ENCODE results near the gene DPF3. TPM values are rescaled to one million over a fixed set of nuclear protein-coding genes. Genes with fewer than 3 reads are reported as not detected.

Gene DPF3
- total RNA-seq, 2 experiments from 2014 or later, result 14.9 to 15.4 TPM

DNA sequence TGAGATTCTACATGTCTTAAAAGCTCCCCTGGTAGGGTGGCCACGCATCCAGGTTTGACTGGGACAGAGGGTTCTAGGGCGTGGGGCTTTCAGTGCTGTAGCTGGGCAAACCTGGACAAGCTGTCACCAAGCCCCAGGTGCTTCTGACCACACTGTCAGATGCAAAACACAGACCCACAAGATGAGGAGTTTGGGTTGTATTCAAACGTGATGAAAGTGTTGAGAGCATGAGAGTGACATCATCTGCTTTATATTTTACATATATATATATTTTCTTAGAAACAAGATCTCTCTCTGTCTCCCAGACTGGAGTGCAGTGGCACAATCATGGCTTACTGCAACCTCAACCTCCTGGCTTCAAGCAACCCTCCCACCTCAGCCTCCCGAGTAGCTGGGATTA is 210.1 kb downstream of the DPF3 start:
- H3K9me3 Mint-ChIP-seq, result no peaks in the 10 kb centered on the region
- no peak for DNase-seq
- no peaks in the 10 kb centered on the region for H3K4me1 Mint-ChIP-seq
- no peak overlapping the region for H3K27ac Mint-ChIP-seq
- peaks cover 1% of the 10 kb centered on the region for H3K27me3 Mint-ChIP-seq
- CTCF ChIA-PET, result no interaction called here
- POLR2A ChIA-PET, result no interaction called here
- no peak overlapping the region for H3K4me3 Mint-ChIP-seq
- H3K36me3 Mint-ChIP-seq (ENCODE audit: low read depth), result peaks cover 33% of the 10 kb centered on the region

GRCh38 chr14:72682188-72682587 is 211.7 kb downstream of the DPF3 start:
- peaks cover 1% of the 10 kb centered on the region for H3K27me3 Mint-ChIP-seq
- ChIA-PET CTCF (no interaction called here), POLR2A (no interaction called here)
- peaks cover 34% of the 10 kb centered on the region for H3K36me3 Mint-ChIP-seq (ENCODE audit: low read depth)
- no peak for DNase-seq
- no peak overlapping the region for H3K27ac Mint-ChIP-seq
- no peaks in the 10 kb centered on the region for H3K9me3 Mint-ChIP-seq
- H3K4me1 Mint-ChIP-seq, result no peaks in the 10 kb centered on the region
- no peak overlapping the region for H3K4me3 Mint-ChIP-seq

- peaks cover 1% of the 10 kb centered on the region for H3K27me3 Mint-ChIP-seq
- H3K4me1 Mint-ChIP-seq, result no peaks in the 10 kb centered on the region
- DNase-seq, result no peak
- no peak overlapping the region for H3K4me3 Mint-ChIP-seq
- peaks cover 3% of the 10 kb centered on the region for H3K9me3 Mint-ChIP-seq
- H3K27ac Mint-ChIP-seq, result no peak overlapping the region
- ChIA-PET CTCF (no interaction called here), POLR2A (no interaction called here)
- H3K36me3 Mint-ChIP-seq (ENCODE audit: low read depth), result peaks cover 39% of the 10 kb centered on the region
These were observed 212.9 kb downstream of the DPF3 start for GRCh38 chr14:72680853-72681640.

- peaks cover 3% of the 10 kb centered on the region for H3K9me3 Mint-ChIP-seq
- H3K4me3 Mint-ChIP-seq, result no peak overlapping the region
- DNase-seq, result no peak
- ChIA-PET POLR2A (no interaction called here), CTCF (no interaction called here)
- H3K27me3 Mint-ChIP-seq, result no peaks in the 10 kb centered on the region
- peaks cover 40% of the 10 kb centered on the region for H3K36me3 Mint-ChIP-seq (ENCODE audit: low read depth)
- H3K27ac Mint-ChIP-seq, result no peak overlapping the region
- H3K4me1 Mint-ChIP-seq, result no peaks in the 10 kb centered on the region
These were observed 214.3 kb downstream of the DPF3 start for GRCh38 chr14:72679536-72680151.

GRCh38 chr14:72679141-72679535 is 214.8 kb downstream of the DPF3 start:
- Mint-ChIP-seq H3K27ac (no peak overlapping the region), H3K4me1 (no peaks in the 10 kb centered on the region), H3K9me3 (peaks cover 3% of the 10 kb centered on the region), H3K27me3 (no peaks in the 10 kb centered on the region), H3K36me3 (ENCODE audit: low read depth) (peaks cover 44% of the 10 kb centered on the region), H3K4me3 (no peak overlapping the region)
- ChIA-PET CTCF (no interaction called here), POLR2A (no interaction called here)
- DNase-seq, result no peak

DNA sequence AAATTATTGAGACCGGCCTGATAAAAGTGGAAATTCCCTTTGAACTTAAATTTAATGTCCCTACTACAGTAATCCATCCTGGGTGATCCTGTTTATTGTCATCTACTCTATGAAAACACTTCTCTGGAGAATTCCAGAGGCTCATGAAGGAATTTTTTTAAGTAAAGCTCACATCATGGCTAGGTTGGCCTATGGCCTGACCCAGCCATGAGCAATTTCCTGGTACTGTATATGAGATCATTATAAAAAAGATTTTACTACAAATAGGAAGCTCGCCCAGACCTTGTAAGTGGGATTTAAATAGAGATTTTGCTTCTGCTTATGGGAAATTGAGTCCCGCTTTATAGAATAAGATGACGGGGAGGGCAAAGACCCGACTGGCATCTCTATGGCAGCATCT is 215.5 kb downstream of the DPF3 start:
- peaks cover 3% of the 10 kb centered on the region for H3K9me3 Mint-ChIP-seq

GRCh38 chr14:72677664-72678063 is 216.2 kb downstream of the DPF3 start:
- CTCF ChIA-PET, result interaction anchor here (1.0 kb wide), 1 partner anchor 160 kb away, joined by 5 read pairs; no protein-coding TSS in a partner anchor
- Mint-ChIP-seq H3K4me3 (no peak overlapping the region), H3K36me3 (ENCODE audit: low read depth) (peaks cover 51% of the 10 kb centered on the region), H3K9me3 (peaks cover 3% of the 10 kb centered on the region), H3K27me3 (no peaks in the 10 kb centered on the region), H3K4me1 (no peaks in the 10 kb centered on the region), H3K27ac (no peak overlapping the region)
- no peak for DNase-seq
- POLR2A ChIA-PET, result no interaction called here

More for the DNA sequence above, 215.5 kb downstream of the DPF3 start:
- Mint-ChIP-seq H3K4me3 (no peak overlapping the region), H3K27me3 (no peaks in the 10 kb centered on the region), H3K36me3 (ENCODE audit: low read depth) (peaks cover 45% of the 10 kb centered on the region), H3K4me1 (no peaks in the 10 kb centered on the region), H3K27ac (no peak overlapping the region)
- DNase-seq, result no peak
- ChIA-PET POLR2A (no interaction called here), CTCF (no interaction called here)

DNA sequence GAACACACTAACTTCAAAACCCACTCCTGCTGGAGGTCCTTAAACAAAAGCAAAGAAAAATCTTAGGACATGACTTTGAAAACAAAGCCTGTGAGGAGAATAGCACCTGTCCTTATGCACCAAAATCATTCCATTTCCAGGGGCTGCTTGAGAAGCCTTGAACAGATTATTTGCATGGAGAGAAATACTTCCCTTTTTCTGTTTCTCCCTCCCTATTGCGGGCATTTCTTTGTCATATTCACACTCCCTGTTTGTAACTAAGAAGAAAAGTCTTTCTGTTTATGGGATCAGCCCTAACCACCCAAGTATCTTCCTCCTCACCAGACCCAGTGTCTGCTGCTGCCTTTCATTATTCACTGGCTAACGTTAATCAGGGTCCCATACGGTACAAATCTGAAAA is 218.8 kb downstream of the DPF3 start:
- CTCF ChIA-PET, result no interaction called here
- POLR2A ChIA-PET, result no interaction called here
- H3K9me3 Mint-ChIP-seq, result peaks cover 3% of the 10 kb centered on the region
- H3K27ac Mint-ChIP-seq, result no peak overlapping the region
- no peak for DNase-seq
- peaks cover 63% of the 10 kb centered on the region for H3K36me3 Mint-ChIP-seq (ENCODE audit: low read depth)
- H3K4me3 Mint-ChIP-seq, result no peak overlapping the region
- H3K27me3 Mint-ChIP-seq, result no peaks in the 10 kb centered on the region
- no peaks in the 10 kb centered on the region for H3K4me1 Mint-ChIP-seq

- Mint-ChIP-seq H3K27me3 (peaks cover 1% of the 10 kb centered on the region), H3K9me3 (peaks cover 3% of the 10 kb centered on the region), H3K4me1 (no peaks in the 10 kb centered on the region), H3K4me3 (no peak overlapping the region), H3K27ac (no peak overlapping the region), H3K36me3 (ENCODE audit: low read depth) (peaks cover 72% of the 10 kb centered on the region)
- DNase-seq, result no peak
- ChIA-PET CTCF (no interaction called here), POLR2A (no interaction called here)
These were observed 220.7 kb downstream of the DPF3 start for GRCh38 chr14:72673179-72673578.

- POLR2A ChIA-PET, result no interaction called here
- peaks cover 6% of the 10 kb centered on the region for H3K27me3 Mint-ChIP-seq
- no peaks in the 10 kb centered on the region for H3K9me3 Mint-ChIP-seq
- H3K4me3 Mint-ChIP-seq, result no peak overlapping the region
- DNase-seq, result no peak
- H3K4me1 Mint-ChIP-seq, result peaks cover 29% of the 10 kb centered on the region
- peaks cover 68% of the 10 kb centered on the region for H3K36me3 Mint-ChIP-seq (ENCODE audit: low read depth)
- CTCF ChIA-PET, result no interaction called here
- no peak overlapping the region for H3K27ac Mint-ChIP-seq
These were observed 227.3 kb downstream of the DPF3 start for GRCh38 chr14:72666610-72667009.

GRCh38 chr14:72665259-72665658 is 228.6 kb downstream of the DPF3 start:
- Mint-ChIP-seq H3K36me3 (ENCODE audit: low read depth) (peaks cover 67% of the 10 kb centered on the region), H3K4me1 (peaks cover 30% of the 10 kb centered on the region), H3K9me3 (no peaks in the 10 kb centered on the region), H3K27me3 (peaks cover 6% of the 10 kb centered on the region), H3K27ac (no peak overlapping the region), H3K4me3 (no peak overlapping the region)
- ChIA-PET CTCF (no interaction called here), POLR2A (no interaction called here)
- no peak for DNase-seq

DNA sequence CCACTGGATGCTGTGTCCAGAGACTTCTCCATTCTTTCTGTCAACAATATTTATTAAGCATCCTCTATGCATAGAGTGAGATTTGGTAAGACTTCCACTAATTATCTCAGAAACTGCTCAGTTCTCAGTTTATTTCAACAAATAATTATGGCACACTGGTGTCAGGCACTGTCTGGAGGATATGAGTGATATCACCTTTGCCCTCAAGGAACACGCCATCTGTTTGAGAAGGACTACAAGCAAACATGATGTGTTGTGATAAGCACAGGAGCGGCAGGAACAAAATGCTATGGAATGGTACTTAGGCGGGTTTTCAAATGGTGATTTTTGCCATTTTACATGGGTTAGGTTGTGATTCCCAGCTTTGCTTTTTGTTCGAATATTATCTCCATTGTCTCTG is 229.2 kb downstream of the DPF3 start:
- no peak for DNase-seq
- Mint-ChIP-seq H3K4me3 (no peak overlapping the region), H3K36me3 (ENCODE audit: low read depth) (peaks cover 64% of the 10 kb centered on the region), H3K27ac (no peak overlapping the region), H3K27me3 (peaks cover 6% of the 10 kb centered on the region), H3K9me3 (no peaks in the 10 kb centered on the region), H3K4me1 (peaks cover 30% of the 10 kb centered on the region)
- ChIA-PET CTCF (no interaction called here), POLR2A (interaction anchor here (0.7 kb wide), 1 partner anchor 905 kb away, joined by 3 read pairs; no protein-coding TSS in a partner anchor)

GRCh38 chr14:72663956-72664650 is 229.8 kb downstream of the DPF3 start:
- Mint-ChIP-seq H3K27me3 (peaks cover 5% of the 10 kb centered on the region), H3K36me3 (ENCODE audit: low read depth) (peaks cover 59% of the 10 kb centered on the region), H3K4me1 (peaks cover 30% of the 10 kb centered on the region), H3K4me3 (no peak overlapping the region), H3K27ac (no peak overlapping the region), H3K9me3 (no peaks in the 10 kb centered on the region)
- POLR2A ChIA-PET, result interaction anchor here (0.7 kb wide), 1 partner anchor 906 kb away, joined by 3 read pairs; no protein-coding TSS in a partner anchor
- CTCF ChIA-PET, result no interaction called here
- DNase-seq, result no peak

Measured in activated CD4-positive, alpha-beta memory T cell treated with anti-CD3 and anti-CD28 coated beads, Interleukin-2, amount 10 ng/mL, durations not matched to agents 7 days and 5 days (primary cell).